ENCODE results near the gene MCC. TPM values are rescaled to one million over a fixed set of nuclear protein-coding genes. Genes with fewer than 3 reads are reported as not detected.

The MCC gene
- total RNA-seq, 1 experiment from 2014 or later: 23.5 TPM

DNA sequence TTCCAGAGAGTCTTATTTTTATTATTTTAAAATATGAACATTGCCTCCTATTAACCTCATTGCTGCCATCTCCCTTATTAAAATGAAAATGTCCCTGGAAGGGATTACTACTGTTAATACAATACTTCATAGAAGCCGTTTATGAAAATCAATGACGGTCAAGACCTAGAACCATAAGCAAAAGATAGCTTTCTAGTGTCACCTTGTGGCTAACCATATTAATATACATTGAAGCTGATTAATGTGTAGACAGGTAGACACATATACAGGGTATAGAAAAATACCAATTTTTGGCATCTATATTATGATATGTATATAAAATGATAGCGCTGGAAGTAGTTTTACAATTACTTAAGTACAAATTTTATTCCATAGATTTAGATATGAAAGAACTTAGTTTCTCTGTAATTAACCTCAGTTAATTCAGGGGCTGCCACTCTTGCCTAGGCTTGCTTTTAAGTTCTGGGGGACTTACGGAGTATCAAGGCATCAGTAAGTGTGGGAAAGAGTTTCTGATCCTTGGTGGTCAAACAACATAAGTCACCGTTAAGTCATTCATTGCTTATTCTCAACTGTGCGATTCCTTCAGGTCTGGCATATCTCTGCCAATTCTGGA is 22.7 kb upstream of the MCC start:
- POLR2A ChIA-PET: no interaction called here
- Mint-ChIP-seq H3K27me3 (ENCODE audit: low read depth) (peaks cover 5% of the 10 kb centered on the region), H3K27ac (no peak overlapping the region), H3K36me3 (no peaks in the 10 kb centered on the region), H3K4me1 (peaks cover 15% of the 10 kb centered on the region), H3K4me3 (no peak overlapping the region), H3K9me3 (no peaks in the 10 kb centered on the region)
- ATAC-seq: no peak
- DNase-seq (ENCODE audit: low spot score): no peak
- CTCF ChIA-PET: interaction anchor here (0.6 to 2.6 kb wide), 7 partner anchors 131 to 458 kb away, joined by 3 to 12 read pairs (median 3); no protein-coding TSS in a partner anchor
- TF ChIP-seq ZNF263 (CRISPR knock-in tag; IDR thresholded peaks at IDR 0.05; ENCODE audit: low read depth) (no peak), ATF2 (CRISPR knock-in tag; IDR thresholded peaks at IDR 0.05; ENCODE audit: borderline replicate concordance, low read depth) (no peak), ZNF317 (CRISPR knock-in tag; IDR thresholded peaks at IDR 0.05; ENCODE audit: borderline replicate concordance, low read depth) (no peak), PRRX2 (CRISPR knock-in tag; IDR thresholded peaks at IDR 0.05) (no peak)
- TF ChIP-seq, protein P1, sequence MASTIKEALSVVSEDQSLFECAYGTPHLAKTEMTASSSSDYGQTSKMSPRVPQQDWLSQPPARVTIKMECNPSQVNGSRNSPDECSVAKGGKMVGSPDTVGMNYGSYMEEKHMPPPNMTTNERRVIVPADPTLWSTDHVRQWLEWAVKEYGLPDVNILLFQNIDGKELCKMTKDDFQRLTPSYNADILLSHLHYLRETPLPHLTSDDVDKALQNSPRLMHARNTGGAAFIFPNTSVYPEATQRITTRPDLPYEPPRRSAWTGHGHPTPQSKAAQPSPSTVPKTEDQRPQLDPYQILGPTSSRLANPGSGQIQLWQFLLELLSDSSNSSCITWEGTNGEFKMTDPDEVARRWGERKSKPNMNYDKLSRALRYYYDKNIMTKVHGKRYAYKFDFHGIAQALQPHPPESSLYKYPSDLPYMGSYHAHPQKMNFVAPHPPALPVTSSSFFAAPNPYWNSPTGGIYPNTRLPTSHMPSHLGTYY (CRISPR knock-in tag; IDR thresholded peaks at IDR 0.05): no peak

DNA sequence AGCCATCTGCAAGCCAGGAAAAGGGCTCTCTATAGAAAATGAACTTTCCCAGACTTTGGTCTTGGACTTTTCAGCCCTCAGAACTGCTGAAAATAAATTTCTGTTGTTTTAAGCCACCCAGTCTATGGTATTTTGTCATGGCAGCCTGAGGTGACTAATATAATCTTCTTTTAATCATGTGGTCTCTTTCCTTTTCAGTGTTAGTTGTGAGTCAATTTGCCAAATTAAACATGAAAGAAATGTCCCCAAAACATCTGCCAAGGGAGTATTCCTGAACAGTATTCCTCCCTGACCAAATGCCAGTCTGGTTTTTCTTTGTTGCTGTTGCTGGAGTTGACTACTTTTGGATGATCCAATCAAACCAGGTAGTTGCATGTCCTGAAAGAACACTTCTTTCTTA is 20.5 kb upstream of the MCC start:
- Mint-ChIP-seq H3K36me3 (no peaks in the 10 kb centered on the region), H3K27me3 (ENCODE audit: low read depth) (peaks cover 5% of the 10 kb centered on the region), H3K4me1 (peaks cover 3% of the 10 kb centered on the region; the same call in 1 of the 2 replicates), H3K4me3 (no peak overlapping the region), H3K27ac (no peak overlapping the region), H3K9me3 (no peaks in the 10 kb centered on the region)
- POLR2A ChIA-PET: no interaction called here
- TF ChIP-seq, protein P2, sequence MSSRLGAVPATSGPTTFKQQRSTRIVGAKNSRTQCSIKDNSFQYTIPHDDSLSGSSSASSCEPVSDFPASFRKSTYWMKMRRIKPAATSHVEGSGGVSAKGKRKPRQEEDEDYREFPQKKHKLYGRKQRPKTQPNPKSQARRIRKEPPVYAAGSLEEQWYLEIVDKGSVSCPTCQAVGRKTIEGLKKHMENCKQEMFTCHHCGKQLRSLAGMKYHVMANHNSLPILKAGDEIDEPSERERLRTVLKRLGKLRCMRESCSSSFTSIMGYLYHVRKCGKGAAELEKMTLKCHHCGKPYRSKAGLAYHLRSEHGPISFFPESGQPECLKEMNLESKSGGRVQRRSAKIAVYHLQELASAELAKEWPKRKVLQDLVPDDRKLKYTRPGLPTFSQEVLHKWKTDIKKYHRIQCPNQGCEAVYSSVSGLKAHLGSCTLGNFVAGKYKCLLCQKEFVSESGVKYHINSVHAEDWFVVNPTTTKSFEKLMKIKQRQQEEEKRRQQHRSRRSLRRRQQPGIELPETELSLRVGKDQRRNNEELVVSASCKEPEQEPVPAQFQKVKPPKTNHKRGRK (CRISPR knock-in tag; IDR thresholded peaks at IDR 0.05; ENCODE audit: borderline replicate concordance): no peak
- no peak for TF ChIP-seq ZNF232 (CRISPR knock-in tag; IDR thresholded peaks at IDR 0.05)
- CTCF ChIA-PET: interaction anchor here (2.6 kb wide), 1 partner anchor 172 kb away, joined by 12 read pairs; no protein-coding TSS in a partner anchor
- ATAC-seq (no peak), DNase-seq (ENCODE audit: low spot score) (no peak)

- Mint-ChIP-seq H3K27ac (no peak overlapping the region), H3K27me3 (ENCODE audit: low read depth) (peaks cover 5% of the 10 kb centered on the region), H3K36me3 (no peaks in the 10 kb centered on the region), H3K9me3 (no peaks in the 10 kb centered on the region), H3K4me1 (no peaks in the 10 kb centered on the region), H3K4me3 (no peak overlapping the region)
- no peak for DNase-seq (ENCODE audit: low spot score)
- no peak for ATAC-seq
- CTCF ChIA-PET: no interaction called here
- POLR2A ChIA-PET: no interaction called here
- no peak for TF ChIP-seq ZNF396 (CRISPR knock-in tag; IDR thresholded peaks at IDR 0.05; ENCODE audit: borderline replicate concordance)
- TF ChIP-seq, protein P3, sequence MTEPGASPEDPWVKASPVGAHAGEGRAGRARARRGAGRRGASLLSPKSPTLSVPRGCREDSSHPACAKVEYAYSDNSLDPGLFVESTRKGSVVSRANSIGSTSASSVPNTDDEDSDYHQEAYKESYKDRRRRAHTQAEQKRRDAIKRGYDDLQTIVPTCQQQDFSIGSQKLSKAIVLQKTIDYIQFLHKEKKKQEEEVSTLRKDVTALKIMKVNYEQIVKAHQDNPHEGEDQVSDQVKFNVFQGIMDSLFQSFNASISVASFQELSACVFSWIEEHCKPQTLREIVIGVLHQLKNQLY (CRISPR knock-in tag; IDR thresholded peaks at IDR 0.05): no peak
- TF ChIP-seq FOXP1 (CRISPR knock-in tag; IDR thresholded peaks at IDR 0.05; ENCODE audit: borderline replicate concordance): no peak
- TF ChIP-seq ZNF425 (CRISPR knock-in tag; conservative IDR thresholded peaks at IDR 0.05): no peak
- no peak for TF ChIP-seq HMGA2 (CRISPR knock-in tag; IDR thresholded peaks at IDR 0.05)
- TF ChIP-seq, protein P1 (CRISPR knock-in tag; IDR thresholded peaks at IDR 0.05): no peak
- no peak for TF ChIP-seq ZNF423 (CRISPR knock-in tag; IDR thresholded peaks at IDR 0.05)
- TF ChIP-seq ZBTB43 (CRISPR knock-in tag; IDR thresholded peaks at IDR 0.05): no peak
- TF ChIP-seq, protein P4, sequence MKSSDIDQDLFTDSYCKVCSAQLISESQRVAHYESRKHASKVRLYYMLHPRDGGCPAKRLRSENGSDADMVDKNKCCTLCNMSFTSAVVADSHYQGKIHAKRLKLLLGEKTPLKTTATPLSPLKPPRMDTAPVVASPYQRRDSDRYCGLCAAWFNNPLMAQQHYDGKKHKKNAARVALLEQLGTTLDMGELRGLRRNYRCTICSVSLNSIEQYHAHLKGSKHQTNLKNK (CRISPR knock-in tag; IDR thresholded peaks at IDR 0.05): no peak
- no peak for TF ChIP-seq ELF4 (CRISPR knock-in tag; IDR thresholded peaks at IDR 0.05; ENCODE audit: low read depth)
- TF ChIP-seq FOXK1 (CRISPR knock-in tag; IDR thresholded peaks at IDR 0.05): no peak
- TF ChIP-seq PRRX2 (CRISPR knock-in tag; IDR thresholded peaks at IDR 0.05): no peak
- TF ChIP-seq JUN (CRISPR knock-in tag; IDR thresholded peaks at IDR 0.05): no peak
- no peak for TF ChIP-seq NFATC4 (CRISPR knock-in tag; IDR thresholded peaks at IDR 0.05)
Observed at GRCh38 chr5:113507601-113508000, 19.3 kb upstream of the MCC start.
